H4 (cell line): ENCODE results near the gene HHIPL1. TPM values are rescaled to one million over a fixed set of nuclear protein-coding genes. Genes with fewer than 3 reads are reported as not detected.

Experiments used
- DNase-seq: peaks from one replicate; pipeline ENCODE4 v3.0.0-alpha.2; 2015; ENCODE audit warnings: low spot score
- total RNA-seq: library from RNA; depleted of rRNA; stranded (reverse); fragments of >200 nt; shearing (Covaris generic); gene quantifications from 2 replicates; pipeline ENCODE4 v1.2.3, GENCODE V29; 2014

Gene HHIPL1
- total RNA-seq, 1 experiment from 2014 or later: 0.02 TPM

GRCh38 chr14:99675382-99675835, 30.5 kb downstream of the HHIPL1 start:
- DNase-seq: no peak

GRCh38 chr14:99675951-99676350, 31.0 kb downstream of the HHIPL1 start:
- DNase-seq: no peak

DNA sequence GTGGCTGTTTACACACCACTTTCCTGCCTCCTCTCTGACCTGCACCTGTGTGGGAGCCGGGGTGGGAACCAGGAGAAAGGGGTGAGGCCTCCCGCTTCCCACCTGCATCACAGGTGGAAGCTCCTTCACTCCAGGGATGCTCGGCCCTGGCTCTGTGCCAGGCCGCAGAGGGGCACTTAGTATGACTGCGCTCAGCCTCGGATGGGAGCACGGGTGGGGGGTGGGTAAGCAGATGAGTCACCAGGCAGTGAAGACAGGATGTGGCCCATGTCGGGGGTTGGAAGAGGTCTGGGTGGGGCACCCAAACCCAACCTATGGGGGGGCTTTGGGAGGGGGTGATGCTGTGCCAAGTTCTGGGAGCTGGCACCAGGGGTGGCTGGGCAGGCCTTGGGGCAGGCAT, 31.7 kb downstream of the HHIPL1 start:
- no peak for DNase-seq

GRCh38 chr14:99677231-99678140, 32.6 kb downstream of the HHIPL1 start:
- no peak for DNase-seq

DNA sequence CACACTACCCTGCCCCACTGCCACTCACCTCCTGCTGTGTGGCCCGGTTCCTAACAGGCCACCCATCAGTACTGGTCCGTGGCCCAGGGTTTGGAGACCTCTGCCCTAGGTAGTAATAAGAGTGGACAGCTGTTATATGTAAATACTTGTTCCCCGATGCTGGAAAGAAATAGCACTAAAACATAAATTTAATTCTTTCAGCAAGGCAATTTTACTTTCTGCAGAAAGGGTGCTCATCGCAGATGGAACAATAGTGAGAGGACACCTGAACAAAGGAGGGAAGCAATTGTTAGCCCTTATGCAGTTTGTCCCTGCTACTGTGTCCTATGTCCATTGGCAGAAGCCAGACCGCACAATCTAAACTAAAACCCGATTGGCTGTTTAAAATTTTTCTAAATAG, 33.3 kb downstream of the HHIPL1 start:
- DNase-seq: no peak

DNA sequence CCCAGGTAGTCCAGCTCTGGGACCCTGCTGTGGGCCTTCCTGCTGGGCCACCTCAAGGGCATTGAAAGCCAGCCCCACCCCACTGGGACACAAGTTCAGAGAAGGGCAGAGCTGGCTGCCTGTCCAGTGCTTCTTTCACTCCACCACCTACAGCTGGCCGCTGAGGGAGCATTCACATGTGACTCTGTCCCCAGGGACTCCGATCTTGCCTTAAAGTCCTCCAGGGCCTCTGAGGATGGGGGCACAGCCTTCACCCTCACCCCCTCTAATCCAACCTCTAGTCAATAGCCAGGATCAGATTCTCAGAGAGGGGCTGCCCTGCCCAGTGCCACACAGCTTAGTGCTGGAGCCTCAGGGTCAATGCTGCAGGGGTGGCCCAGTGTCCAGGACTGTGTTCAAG, 34.2 kb downstream of the HHIPL1 start:
- no peak for DNase-seq

- DNase-seq: no peak
Measured at GRCh38 chr14:99679543-99679942, 34.6 kb downstream of the HHIPL1 start.

GRCh38 chr14:99679996-99680395, 35.1 kb downstream of the HHIPL1 start:
- DNase-seq: no peak

DNA sequence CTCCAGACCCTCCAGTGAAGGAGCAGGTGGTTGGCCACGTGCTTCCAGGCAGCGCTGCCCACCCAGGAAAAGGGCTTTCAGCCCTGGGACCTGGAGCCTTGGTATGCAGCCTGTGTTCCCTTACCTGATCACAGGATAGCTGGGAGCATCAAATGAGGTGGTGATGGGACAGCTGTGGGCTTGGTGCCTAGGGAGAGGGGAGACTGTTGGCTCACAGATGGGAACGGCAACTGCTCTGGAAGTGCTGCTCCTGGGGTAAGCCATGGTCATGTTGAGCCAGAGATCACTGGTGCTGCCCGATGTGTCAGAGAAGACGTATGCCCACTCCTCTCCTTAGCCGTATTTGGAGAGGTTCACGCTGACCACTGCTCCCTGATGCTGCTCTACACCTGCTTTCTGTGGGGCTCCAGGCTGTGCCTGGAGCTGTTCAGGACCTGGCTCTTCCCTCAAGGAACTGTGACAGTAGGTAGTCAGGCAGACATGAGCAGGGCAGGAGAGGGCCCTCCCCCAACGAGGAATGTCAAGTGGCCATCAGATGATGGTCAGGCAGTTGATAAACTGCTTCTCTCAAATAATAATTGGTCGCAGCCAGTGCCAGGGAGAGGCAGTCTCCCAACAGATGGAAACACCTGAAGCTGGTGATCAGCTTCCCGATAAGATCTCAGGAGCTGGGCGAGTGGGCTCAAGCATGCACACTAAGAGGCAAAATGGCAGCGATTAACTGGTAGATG, 36.3 kb downstream of the HHIPL1 start:
- no peak for DNase-seq

DNA sequence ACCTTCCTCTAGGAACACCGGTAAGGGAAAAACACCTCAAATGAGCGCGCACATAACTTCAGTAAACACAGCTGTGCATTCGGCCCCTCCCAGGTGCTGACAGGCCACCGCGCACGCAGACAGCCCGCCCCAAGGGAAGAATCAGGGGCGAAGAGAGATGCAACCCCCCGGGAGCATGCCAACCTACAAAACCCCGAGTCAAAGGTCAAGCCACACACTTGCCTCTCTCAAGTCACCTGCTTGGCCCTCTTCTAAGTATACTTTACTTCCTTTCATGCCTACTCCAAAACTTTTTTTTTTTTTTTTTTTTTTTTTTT, 36.9 kb downstream of the HHIPL1 start:
- no peak for DNase-seq

- DNase-seq: peak; percentile 60
Measured at GRCh38 chr14:99682809-99683618, 38.1 kb downstream of the HHIPL1 start.

GRCh38 chr14:99683619-99684409, 38.9 kb downstream of the HHIPL1 start, which contains the start of gene CYP46A1:
Gene CYP46A1 (plus strand): TSS chr14:99684298. CDS start chr14:99684418, 120 bp downstream.
- DNase-seq: peak; percentile 96

- no peak for DNase-seq
Measured at GRCh38 chr14:99684410-99684934, 39.5 kb downstream of the HHIPL1 start.

DNA sequence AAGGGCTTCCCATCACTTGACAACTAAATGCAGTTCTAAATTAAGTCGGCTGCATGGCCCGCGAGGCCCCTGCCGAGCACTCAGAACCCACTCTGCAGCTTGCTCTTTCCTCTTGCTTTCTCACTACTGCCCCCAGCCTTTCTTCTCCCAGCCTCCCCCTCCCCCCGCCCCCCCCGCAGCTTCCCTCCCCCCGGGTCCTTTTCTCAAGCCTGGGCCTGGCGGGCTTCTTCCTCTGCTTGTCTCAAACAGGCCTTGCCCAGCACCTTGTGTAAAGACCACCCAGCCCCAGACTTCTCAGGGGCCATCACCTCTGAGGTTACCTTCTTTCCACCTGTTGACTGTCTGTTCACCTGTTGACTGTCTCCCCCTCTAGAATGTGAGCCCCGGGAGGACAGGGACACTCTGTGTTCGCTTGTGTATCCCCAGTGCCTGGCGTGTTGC, 40.2 kb downstream of the HHIPL1 start:
- no peak for DNase-seq

- no peak for DNase-seq
Measured at GRCh38 chr14:99685596-99685995, 40.7 kb downstream of the HHIPL1 start.

DNA sequence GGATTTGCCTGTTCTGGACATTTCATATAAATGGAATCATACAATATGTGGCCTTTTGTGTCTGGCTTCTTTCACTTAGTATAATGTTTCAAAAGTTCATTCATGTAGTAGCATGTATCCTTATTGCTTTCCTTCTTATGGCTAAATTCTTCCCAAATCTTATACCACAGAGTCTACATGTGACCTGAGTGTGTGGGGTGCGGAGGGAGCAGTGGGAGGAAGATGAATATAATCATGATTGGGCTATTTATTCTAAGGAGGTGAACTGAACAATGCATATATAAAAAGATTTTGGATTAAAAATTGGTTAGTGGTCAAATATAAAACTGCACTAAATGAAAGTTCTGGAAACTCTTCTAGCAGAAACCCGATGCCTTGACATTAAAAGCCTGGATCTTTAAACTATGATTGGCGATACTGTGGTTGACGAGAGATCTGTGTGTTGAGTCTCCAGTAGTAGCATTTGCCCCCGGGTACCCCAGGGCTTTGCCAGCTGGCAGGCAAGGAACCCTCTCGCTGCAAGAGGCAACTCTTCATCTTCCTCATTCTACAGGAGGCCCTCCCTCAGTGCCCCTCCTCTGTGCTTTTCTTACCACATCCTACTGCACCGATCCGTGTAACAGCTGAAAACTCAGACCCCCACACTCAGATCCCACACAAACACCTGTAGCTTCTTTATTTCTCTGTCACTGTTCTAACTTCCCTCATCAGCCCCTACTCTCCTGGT, 41.8 kb downstream of the HHIPL1 start:
- no peak for DNase-seq

GRCh38 chr14:99687284-99688209, 42.6 kb downstream of the HHIPL1 start:
- DNase-seq: no peak

GRCh38 chr14:99688210-99688581, 43.3 kb downstream of the HHIPL1 start:
- DNase-seq: no peak

GRCh38 chr14:99688629-99689028, 43.7 kb downstream of the HHIPL1 start:
- DNase-seq: no peak
